B cell (primary cell): ENCODE results near the gene STUM. TPM values are rescaled to one million over a fixed set of nuclear protein-coding genes. Genes with fewer than 3 reads are reported as not detected.

Source experiments
- ATAC-seq: fragments of 200-7000 bp; cut with Tn5 transposase; one replicate; pipeline ENCODE4 v1.10.0; 2021; ENCODE audit warnings: low read depth, mild to moderate bottlenecking, moderate number of reproducible peaks, moderate library complexity
- CTCF ChIA-PET: fragments of 350-600 bp; sonication (Branson Sonifier 250); formaldehyde crosslinking; loops from one replicate; lab custom pipeline; 2021; ENCODE audit warnings: antibody characterized with exemption, inconsistent platforms; lab: Charles Lee
- POLR2A ChIA-PET: fragments of 350-600 bp; sonication (Branson Sonifier 250); formaldehyde crosslinking; loops from one replicate; lab custom pipeline; 2021; ENCODE audit warnings: antibody characterized with exemption; lab: Charles Lee
- DNase-seq: peaks from one replicate; pipeline ENCODE4 v3.0.0; 2013
- H2AFZ ChIP-seq: 2 replicates; pipeline ENCODE4 v1.6.1; 2012; ENCODE audit warnings: mild to moderate bottlenecking, low read depth, low read length; ENCODE audit not compliant: insufficient read depth, poor library complexity, severe bottlenecking
- H3K27ac ChIP-seq, 2 donors: 1 replicate in 1 of 2; 2 replicates in 1 of 2; pipeline ENCODE4 v1.5.1; 2012 to 2013; ENCODE audit warnings: low read length in 2 of 2, mild to moderate bottlenecking in 2 of 2, moderate library complexity in 1 of 2
- H3K27me3 ChIP-seq, 4 experiments: fragments of 200-600 bp in 1 of 4; sonication (generic) in 1 of 4; replicated peaks in 1 of 4; 1 replicate in 2 of 4; 2 replicates in 2 of 4; pipeline versions ENCODE4 v1.6.1 to v1.7.0; 2013 to 2016; ENCODE audit warnings: low read length in 3 of 4, mild to moderate bottlenecking in 2 of 4, mixed read lengths in 1 of 4, moderate library complexity in 1 of 4; ENCODE audit not compliant: insufficient read depth in 4 of 4, control insufficient read depth in 3 of 4; ENCODE audit errors: control extremely low read depth in 1 of 4
- H3K36me3 ChIP-seq, 2 experiments: replicated peaks in 1 of 2; 1 replicate in 1 of 2; 2 replicates in 1 of 2; pipeline versions ENCODE4 v1.6.1 to v1.7.1; 2013; ENCODE audit warnings: low read length in 1 of 2; ENCODE audit not compliant: insufficient read depth in 2 of 2, control insufficient read depth in 1 of 2; ENCODE audit errors: control extremely low read depth in 1 of 2, extremely low read depth in 1 of 2
- H3K4me1 ChIP-seq, 2 donors: fragments of 200-600 bp in 1 of 2; sonication (generic) in 1 of 2; 1 replicate in 1 of 2; 2 replicates in 1 of 2; pipeline versions ENCODE4 v1.5.1 to v1.6.1; 2013 to 2017; ENCODE audit warnings: low read length in 2 of 2; ENCODE audit not compliant: control insufficient read depth in 2 of 2, insufficient read depth in 2 of 2
- H3K4me2 ChIP-seq: replicated peaks from 2 replicates; pipeline ENCODE3; 2012; ENCODE audit warnings: mild to moderate bottlenecking, low read depth, low read length; ENCODE audit not compliant: poor library complexity, severe bottlenecking
- H3K4me3 ChIP-seq, 5 experiments: fragments of 200-600 bp in 1 of 5; sonication (generic) in 1 of 5; 1 replicate in 3 of 5; 2 replicates in 2 of 5; pipeline versions ENCODE4 v1.5.1 to v1.7.0; 2011 to 2016; ENCODE audit warnings: low read length in 4 of 5, mild to moderate bottlenecking in 4 of 5, low read depth in 2 of 5, control low read depth in 1 of 5, moderate library complexity in 1 of 5; ENCODE audit not compliant: insufficient read depth in 1 of 5; ENCODE audit errors: control extremely low read depth in 1 of 5, extremely low read depth in 1 of 5
- H3K79me2 ChIP-seq: fragments of 200-600 bp; sonication (generic); one replicate; pipeline ENCODE4 v1.6.0; 2016; ENCODE audit warnings: low read length; ENCODE audit not compliant: control insufficient read depth, insufficient read depth
- H3K9ac ChIP-seq: fragments of 200-600 bp; sonication (generic); 2 replicates; pipeline ENCODE4 v1.6.1; 2017; ENCODE audit warnings: mild to moderate bottlenecking, low read length, moderate library complexity
- H3K9me3 ChIP-seq, 3 donors: one replicate each; pipeline versions ENCODE4 v1.6.1 to v1.7.1; 2013; ENCODE audit warnings: low read length in 2 of 3; ENCODE audit not compliant: control insufficient read depth in 2 of 3, insufficient read depth in 1 of 3; ENCODE audit errors: control extremely low read depth in 1 of 3
- H4K20me1 ChIP-seq: 2 replicates; pipeline ENCODE4 v1.6.0; 2012; ENCODE audit warnings: mild to moderate bottlenecking, low read length; ENCODE audit not compliant: insufficient read depth, control insufficient read depth, poor library complexity, severe bottlenecking
- H3K27ac Mint-ChIP-seq: one replicate; pipeline ENCODE4 v1.8.0; 2021; ENCODE audit warnings: mixed read lengths
- H3K27me3 Mint-ChIP-seq: one replicate; pipeline ENCODE4 v1.8.0; 2021; ENCODE audit warnings: mixed read lengths
- H3K4me1 Mint-ChIP-seq: one replicate; pipeline ENCODE4 v1.8.0; 2021; ENCODE audit warnings: mixed read lengths
- H3K4me3 Mint-ChIP-seq: one replicate; pipeline ENCODE4 v1.8.0; 2021; ENCODE audit warnings: mixed read lengths
- H3K9me3 Mint-ChIP-seq: one replicate; pipeline ENCODE4 v1.8.0; 2022; ENCODE audit warnings: mixed read lengths; ENCODE audit not compliant: insufficient read depth
- EZH2 ChIP-seq: IDR thresholded peaks from 2 replicates; pipeline ENCODE4 v1.6.1; 2012; ENCODE audit warnings: borderline replicate concordance, low read depth, mild to moderate bottlenecking, moderate library complexity, low read length; ENCODE audit not compliant: insufficient read depth, poor library complexity, severe bottlenecking
- WGBS: methylation state at CpG from one replicate; pipeline ENCODE4 v1.1.5; 2013; ENCODE audit warnings: missing lambda C conversion rate; ENCODE audit not compliant: insufficient coverage; 5-methylcytosine and 5-hydroxymethylcytosine counted together
- intact Hi-C: fragments of 100-400 bp; cut with micrococcal nuclease; formaldehyde crosslinking; loops from one replicate; pipeline ENCODE4 v1.10.0; 2022
- polyA plus RNA-seq: library from polyadenylated mRNA; depleted of rRNA; stranded (reverse); fragments of >200 nt; gene quantifications from 2 replicates; pipeline ENCODE4 v1.2.3, GENCODE V29; 2012
- total RNA-seq, 2 donors: library from RNA; stranded (reverse); fragments of 120-200 nt in 1 of 2; gene quantifications; 1 replicate in 1 of 2; 2 replicates in 1 of 2; pipeline versions ENCODE4 v1.2.3 to v1.2.4, GENCODE V29; 2013 to 2022
- TF ChIP-seq, protein P1 (sequence below): fragments of 200-600 bp; IDR thresholded peaks from one replicate; pipeline ENCODE4 v1.8.0; 2022; ENCODE audit warnings: antibody characterized with exemption, mild to moderate bottlenecking

Gene STUM
- total and polyA plus RNA-seq, 2 donors (not counting 1 experiment from before 2014, with no cell fraction given), result 0.12 to 0.69 TPM

DNA sequence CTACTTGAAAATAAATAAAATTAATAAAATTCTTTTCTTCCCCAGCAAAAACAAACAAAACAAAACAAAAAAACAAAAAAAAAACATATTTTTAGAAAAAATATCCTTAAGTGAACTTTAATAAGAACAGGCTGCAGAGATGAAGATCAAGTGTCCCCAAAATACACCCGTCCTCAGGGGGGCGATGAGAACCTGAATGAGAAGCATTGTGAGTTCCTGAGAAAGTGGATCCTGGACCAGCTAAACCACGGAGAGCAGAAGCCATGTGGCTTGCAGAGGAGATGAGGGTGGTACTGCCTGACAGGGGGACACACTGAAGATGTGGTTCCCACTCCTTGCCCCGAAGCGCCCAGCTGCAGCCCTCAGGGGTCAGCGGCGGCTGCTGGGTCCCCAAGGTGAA lies 101.2 kb downstream of the STUM start:
- Histone ChIP-seq H3K9ac (no peak overlapping the region), H3K4me1 (peaks cover 15 to 21% of the 10 kb centered on the region in 2 donors), H3K27ac (no peak overlapping the region), H2AFZ (no peak overlapping the region), H3K27me3 (no peaks in the 10 kb centered on the region), H3K4me3 (no peak overlapping the region), H3K4me2 (no peak overlapping the region), H3K79me2 (peaks cover 86% of the 10 kb centered on the region), H3K36me3 (peaks cover 4 to 43% of the 10 kb centered on the region in 2 experiments), H3K9me3 (no peaks in the 10 kb centered on the region), H4K20me1 (peaks cover 32% of the 10 kb centered on the region)
- CTCF ChIA-PET, result interaction anchor here (0.8 to 4.7 kb wide), 5 partner anchors 13 to 91 kb away, joined by 3 to 26 read pairs (median 5); no protein-coding TSS in a partner anchor
- TF ChIP-seq EZH2, result no peak
- TF ChIP-seq, protein P1, sequence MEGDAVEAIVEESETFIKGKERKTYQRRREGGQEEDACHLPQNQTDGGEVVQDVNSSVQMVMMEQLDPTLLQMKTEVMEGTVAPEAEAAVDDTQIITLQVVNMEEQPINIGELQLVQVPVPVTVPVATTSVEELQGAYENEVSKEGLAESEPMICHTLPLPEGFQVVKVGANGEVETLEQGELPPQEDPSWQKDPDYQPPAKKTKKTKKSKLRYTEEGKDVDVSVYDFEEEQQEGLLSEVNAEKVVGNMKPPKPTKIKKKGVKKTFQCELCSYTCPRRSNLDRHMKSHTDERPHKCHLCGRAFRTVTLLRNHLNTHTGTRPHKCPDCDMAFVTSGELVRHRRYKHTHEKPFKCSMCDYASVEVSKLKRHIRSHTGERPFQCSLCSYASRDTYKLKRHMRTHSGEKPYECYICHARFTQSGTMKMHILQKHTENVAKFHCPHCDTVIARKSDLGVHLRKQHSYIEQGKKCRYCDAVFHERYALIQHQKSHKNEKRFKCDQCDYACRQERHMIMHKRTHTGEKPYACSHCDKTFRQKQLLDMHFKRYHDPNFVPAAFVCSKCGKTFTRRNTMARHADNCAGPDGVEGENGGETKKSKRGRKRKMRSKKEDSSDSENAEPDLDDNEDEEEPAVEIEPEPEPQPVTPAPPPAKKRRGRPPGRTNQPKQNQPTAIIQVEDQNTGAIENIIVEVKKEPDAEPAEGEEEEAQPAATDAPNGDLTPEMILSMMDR, result peak; percentile 35
- no peak for ATAC-seq
- Mint-ChIP-seq H3K9me3 (no peaks in the 10 kb centered on the region), H3K27ac (peak overlapping the region; percentile 46), H3K4me3 (no peak overlapping the region), H3K4me1 (peaks cover 45% of the 10 kb centered on the region), H3K27me3 (no peaks in the 10 kb centered on the region)
- intact Hi-C loops, result no loop called here
- POLR2A ChIA-PET, result no interaction called here
- 73% methylated on average over 5 of the region's 7 CpGs for WGBS
- DNase-seq, result no peak

DNA sequence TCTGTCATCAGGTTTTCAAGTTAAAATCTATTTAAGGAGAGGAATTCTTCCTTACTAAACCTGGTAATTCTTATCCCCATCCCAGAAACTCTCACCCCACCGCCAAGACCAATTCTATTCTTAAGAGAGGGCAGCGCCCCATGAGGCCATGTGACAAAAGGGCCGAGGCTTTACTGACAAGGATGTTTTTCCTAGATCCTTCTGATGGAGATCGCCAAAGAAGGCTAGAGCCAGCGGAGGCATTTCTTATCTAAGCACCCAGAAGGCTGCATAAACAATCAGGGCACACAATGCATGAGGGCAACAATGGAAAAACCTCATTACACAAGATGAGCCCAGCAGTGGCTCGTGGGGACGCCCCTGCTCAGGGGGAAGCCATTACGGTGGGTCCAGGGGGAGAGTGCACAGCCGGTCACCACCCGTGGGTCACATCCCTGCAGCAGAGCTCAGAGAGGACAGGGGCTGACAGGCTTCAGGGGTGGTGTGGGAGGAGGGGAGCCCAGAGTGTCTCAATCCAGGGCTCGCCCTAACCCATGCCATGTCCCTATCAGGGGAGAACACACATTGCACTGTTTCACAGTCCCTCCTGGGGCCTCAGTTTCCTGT lies 101.8 kb downstream of the STUM start:
- H3K27ac Mint-ChIP-seq, result peak overlapping the region; percentile 65
- H3K9me3 Mint-ChIP-seq, result no peaks in the 10 kb centered on the region
- WGBS, result 91% methylated on average over 6 of the region's 11 CpGs

More for the DNA sequence above, 101.8 kb downstream of the STUM start:
- H3K27ac ChIP-seq, result no peak overlapping the region
- H3K27me3 ChIP-seq, result no peaks in the 10 kb centered on the region
- POLR2A ChIA-PET, result no interaction called here
- H3K4me3 Mint-ChIP-seq, result no peak overlapping the region
- H3K4me1 ChIP-seq, result peaks cover 10 to 15% of the 10 kb centered on the region in 2 donors
- no peak for ATAC-seq
- no peak for DNase-seq
- H4K20me1 ChIP-seq, result peaks cover 30% of the 10 kb centered on the region
- no peak overlapping the region for H3K9ac ChIP-seq
- no peak overlapping the region for H2AFZ ChIP-seq
- H3K79me2 ChIP-seq, result peaks cover 87% of the 10 kb centered on the region
- H3K36me3 ChIP-seq, result peaks cover 4 to 39% of the 10 kb centered on the region in 2 experiments
- H3K4me3 ChIP-seq, result no peak overlapping the region
- no peaks in the 10 kb centered on the region for H3K9me3 ChIP-seq
- peaks cover 40% of the 10 kb centered on the region for H3K4me1 Mint-ChIP-seq
- H3K27me3 Mint-ChIP-seq, result no peaks in the 10 kb centered on the region
- TF ChIP-seq EZH2, result no peak
- TF ChIP-seq, protein P1, result no peak
- H3K4me2 ChIP-seq, result no peak overlapping the region
- CTCF ChIA-PET, result interaction anchor here (1.1 to 4.7 kb wide), 7 partner anchors 9 to 66 kb away, joined by 3 to 26 read pairs (median 5); no protein-coding TSS in a partner anchor
- intact Hi-C loops, result no loop called here
